OCI-LY7 (cell line): ENCODE data around the gene SETD3. TPM values are rescaled to one million over a fixed set of nuclear protein-coding genes. Genes with fewer than 3 reads are reported as not detected.

ENCODE experiments used
- BruUV-seq: library from RNA; stranded (reverse); fragments of 400-500 nt; replicated peaks from 2 replicates; lab custom pipeline; 2021; lab: Mats Ljungman, UMichigan
- CTCF ChIA-PET: fragments of 300-600 bp; sonication (Branson Sonifier 250); formaldehyde crosslinking; loops from one replicate; lab custom pipeline; 2022; ENCODE audit warnings: antibody characterized with exemption; ENCODE audit not compliant: unreplicated experiment; lab: Charles Lee
- POLR2A ChIA-PET: fragments of 300-600 bp; sonication (Branson Sonifier 250); formaldehyde crosslinking; loops from one replicate; lab custom pipeline; 2022; ENCODE audit warnings: antibody characterized with exemption; lab: Charles Lee
- DNase-seq: peaks from one replicate; pipeline ENCODE4 v3.0.0-alpha.2; 2015; ENCODE audit warnings: low spot score
- H2AFZ ChIP-seq: fragments of 200-600 bp; sonication (generic), shearing (Covaris generic); 2 replicates; pipeline ENCODE4 v1.6.1; 2014; ENCODE audit warnings: mild to moderate bottlenecking, antibody characterized with exemption, low read length, moderate library complexity
- H3K27ac ChIP-seq: fragments of 200-600 bp; sonication (generic); 2 replicates; pipeline ENCODE4 v1.5.1; 2014; ENCODE audit warnings: mixed run types, low read depth, mild to moderate bottlenecking, moderate library complexity, low read length, inconsistent platforms; ENCODE audit not compliant: poor library complexity, severe bottlenecking
- H3K36me3 ChIP-seq: fragments of 200-600 bp; sonication (generic); 2 replicates; pipeline ENCODE4 v1.6.1; 2014; ENCODE audit warnings: mild to moderate bottlenecking, antibody characterized with exemption, low read length, moderate library complexity, mixed read lengths; ENCODE audit not compliant: insufficient read depth
- H3K4me1 ChIP-seq: fragments of 200-600 bp; sonication (generic); 2 replicates; pipeline ENCODE4 v1.5.1; 2014; ENCODE audit warnings: mild to moderate bottlenecking, low read length; ENCODE audit not compliant: insufficient read depth, poor library complexity, severe bottlenecking
- H3K4me2 ChIP-seq: fragments of 200-600 bp; sonication (generic); 2 replicates; pipeline ENCODE4 v1.6.1; 2014; ENCODE audit warnings: mild to moderate bottlenecking, low read length
- H3K4me3 ChIP-seq: fragments of 200-600 bp; sonication (generic); 2 replicates; pipeline ENCODE4 v1.5.1; 2014; ENCODE audit warnings: mild to moderate bottlenecking, low read depth, low read length; ENCODE audit not compliant: poor library complexity, severe bottlenecking
- H3K79me2 ChIP-seq: fragments of 200-600 bp; sonication (generic); 2 replicates; pipeline ENCODE4 v1.6.1; 2016; ENCODE audit warnings: low read depth, mild to moderate bottlenecking, low read length, moderate library complexity, mixed read lengths; ENCODE audit not compliant: insufficient read depth
- H3K9me2 ChIP-seq: fragments of 200-600 bp; sonication (generic); 2 replicates; pipeline ENCODE4 v1.6.1; 2016; ENCODE audit warnings: mild to moderate bottlenecking, low read length, mixed read lengths; ENCODE audit not compliant: insufficient read depth
- H3K9me3 ChIP-seq: fragments of 200-600 bp; sonication (generic); 2 replicates; pipeline ENCODE4 v1.6.1; 2014; ENCODE audit warnings: mild to moderate bottlenecking, mixed run types, low read length, mixed read lengths
- H4K20me1 ChIP-seq: fragments of 200-600 bp; sonication (generic); 2 replicates; pipeline ENCODE4 v1.6.1; 2014; ENCODE audit warnings: mild to moderate bottlenecking, antibody characterized with exemption, low read length, moderate library complexity, mixed read lengths; ENCODE audit not compliant: insufficient read depth
- CTCF ChIP-seq: fragments of 200-600 bp; sonication (generic); conservative IDR thresholded peaks from 2 replicates; pipeline ENCODE4 v1.5.1; 2014; ENCODE audit warnings: mild to moderate bottlenecking, antibody characterized with exemption, low read length, moderate library complexity, mixed read lengths
- EZH2phosphoT487 ChIP-seq: fragments of 200-600 bp; sonication (generic); IDR thresholded peaks from 2 replicates; pipeline ENCODE4 v1.6.1; 2018; ENCODE audit warnings: low read depth, borderline replicate concordance, mild to moderate bottlenecking, mixed run types, antibody characterized with exemption, low read length, moderate library complexity, mixed read lengths
- intact Hi-C: fragments of 100-400 bp; cut with micrococcal nuclease; formaldehyde crosslinking; loops from one replicate; pipeline ENCODE4 v1.10.0; 2022; ENCODE audit not compliant: unreplicated experiment
- total RNA-seq, 2 experiments: library from RNA; depleted of rRNA in 1 of 2; stranded (reverse); fragments of >200 nt in 1 of 2; shearing (Covaris generic) in 1 of 2; gene quantifications; 2 replicates each; pipeline ENCODE4 v1.2.3, GENCODE V29; 2014 to 2022

Gene SETD3
- total RNA-seq, 2 experiments from 2014 or later: 42.4 to 65.5 TPM

GRCh38 chr14:99522025-99522401 is 41.4 kb upstream of the SETD3 start:
- CTCF ChIA-PET: no interaction called here
- H3K4me3 ChIP-seq: no peak overlapping the region
- H3K79me2 ChIP-seq: no peaks in the 10 kb centered on the region
- H4K20me1 ChIP-seq: no peaks in the 10 kb centered on the region
- H3K4me1 ChIP-seq: no peaks in the 10 kb centered on the region
- POLR2A ChIA-PET: no interaction called here
- H3K27ac ChIP-seq: no peak overlapping the region
- no peak for TF ChIP-seq CTCF
- TF ChIP-seq EZH2phosphoT487: no peak
- no peak overlapping the region for H3K4me2 ChIP-seq
- DNase-seq: no peak
- no peaks in the 10 kb centered on the region for H3K9me2 ChIP-seq
- no peak overlapping the region for H2AFZ ChIP-seq
- no TSS peak for BruUV-seq
- H3K36me3 ChIP-seq: no peaks in the 10 kb centered on the region
- no peaks in the 10 kb centered on the region for H3K9me3 ChIP-seq
- intact Hi-C loops: no loop called here

- no peaks in the 10 kb centered on the region for H4K20me1 ChIP-seq
- H3K9me2 ChIP-seq: no peaks in the 10 kb centered on the region
- intact Hi-C loops: no loop called here
- DNase-seq: no peak
- H3K4me1 ChIP-seq: no peaks in the 10 kb centered on the region
- H3K36me3 ChIP-seq: no peaks in the 10 kb centered on the region
- TF ChIP-seq CTCF: no peak
- TF ChIP-seq EZH2phosphoT487: no peak
- no TSS peak for BruUV-seq
- no peak overlapping the region for H3K4me2 ChIP-seq
- H3K4me3 ChIP-seq: no peak overlapping the region
- CTCF ChIA-PET: no interaction called here
- POLR2A ChIA-PET: no interaction called here
- H3K9me3 ChIP-seq: no peaks in the 10 kb centered on the region
- no peak overlapping the region for H3K27ac ChIP-seq
- H2AFZ ChIP-seq: no peak overlapping the region
- no peaks in the 10 kb centered on the region for H3K79me2 ChIP-seq
These were observed 40.7 kb upstream of the SETD3 start for GRCh38 chr14:99521176-99522024.

GRCh38 chr14:99520571-99521081 is 40.0 kb upstream of the SETD3 start:
- Histone ChIP-seq H3K36me3 (no peaks in the 10 kb centered on the region), H3K9me3 (no peaks in the 10 kb centered on the region), H3K9me2 (no peaks in the 10 kb centered on the region), H3K4me1 (no peaks in the 10 kb centered on the region), H2AFZ (no peak overlapping the region), H4K20me1 (no peaks in the 10 kb centered on the region), H3K79me2 (no peaks in the 10 kb centered on the region), H3K4me2 (no peak overlapping the region), H3K27ac (no peak overlapping the region), H3K4me3 (no peak overlapping the region)
- BruUV-seq: no TSS peak
- intact Hi-C loops: no loop called here
- TF ChIP-seq EZH2phosphoT487: no peak
- no peak for TF ChIP-seq CTCF
- no peak for DNase-seq
- ChIA-PET CTCF (no interaction called here), POLR2A (no interaction called here)
